ENCODE data around the gene NAB1. TPM values are rescaled to one million over a fixed set of nuclear protein-coding genes. Genes with fewer than 3 reads are reported as not detected.
A peak's percentile ranks its signal among the peaks of the same experiment; 100 is the strongest.

The NAB1 gene
- total RNA-seq, 1 donor from 2014 or later: 12.2 TPM

GRCh38 chr2:190714958-190715357, 66.1 kb downstream of the NAB1 start:
- no peak overlapping the region for H3K4me3 Mint-ChIP-seq (ENCODE audit: unreplicated experiment)
- no peaks in the 10 kb centered on the region for H3K9me3 Mint-ChIP-seq (ENCODE audit: unreplicated experiment)

GRCh38 chr2:190716176-190716807, 67.4 kb downstream of the NAB1 start:
- Mint-ChIP-seq H3K4me1 (ENCODE audit: low read depth, unreplicated experiment) (peaks cover 18% of the 10 kb centered on the region), H3K27me3 (ENCODE audit: unreplicated experiment) (no peaks in the 10 kb centered on the region), H3K4me3 (ENCODE audit: unreplicated experiment) (no peak overlapping the region), H3K9me3 (ENCODE audit: unreplicated experiment) (no peaks in the 10 kb centered on the region), H3K27ac (ENCODE audit: unreplicated experiment) (no peak overlapping the region), H3K36me3 (ENCODE audit: unreplicated experiment) (no peaks in the 10 kb centered on the region)
- TF ChIP-seq CTCF (IDR thresholded peaks at IDR 0.05; ENCODE audit: partially characterized antibody, unreplicated experiment): no peak
- no peak for DNase-seq

More at GRCh38 chr2:190714958-190715357, 66.1 kb downstream of the NAB1 start:
- Mint-ChIP-seq H3K4me1 (ENCODE audit: low read depth, unreplicated experiment) (peaks cover 18% of the 10 kb centered on the region), H3K27ac (ENCODE audit: unreplicated experiment) (no peak overlapping the region), H3K27me3 (ENCODE audit: unreplicated experiment) (no peaks in the 10 kb centered on the region), H3K36me3 (ENCODE audit: unreplicated experiment) (no peaks in the 10 kb centered on the region)
- TF ChIP-seq CTCF (IDR thresholded peaks at IDR 0.05; ENCODE audit: partially characterized antibody, unreplicated experiment): no peak
- DNase-seq: no peak

GRCh38 chr2:190717306-190717705, 68.4 kb downstream of the NAB1 start:
- Mint-ChIP-seq H3K4me1 (ENCODE audit: low read depth, unreplicated experiment) (peaks cover 18% of the 10 kb centered on the region), H3K27me3 (ENCODE audit: unreplicated experiment) (no peaks in the 10 kb centered on the region), H3K36me3 (ENCODE audit: unreplicated experiment) (no peaks in the 10 kb centered on the region), H3K27ac (ENCODE audit: unreplicated experiment) (peak overlapping the region; percentile 14), H3K4me3 (ENCODE audit: unreplicated experiment) (no peak overlapping the region), H3K9me3 (ENCODE audit: unreplicated experiment) (no peaks in the 10 kb centered on the region)
- no peak for DNase-seq
- TF ChIP-seq CTCF (IDR thresholded peaks at IDR 0.05; ENCODE audit: partially characterized antibody, unreplicated experiment): no peak

- no peak for DNase-seq
- peak overlapping the region; percentile 14 for H3K27ac Mint-ChIP-seq (ENCODE audit: unreplicated experiment)
- H3K36me3 Mint-ChIP-seq (ENCODE audit: unreplicated experiment): no peaks in the 10 kb centered on the region
- H3K27me3 Mint-ChIP-seq (ENCODE audit: unreplicated experiment): no peaks in the 10 kb centered on the region
- peaks cover 18% of the 10 kb centered on the region for H3K4me1 Mint-ChIP-seq (ENCODE audit: low read depth, unreplicated experiment)
- no peak overlapping the region for H3K4me3 Mint-ChIP-seq (ENCODE audit: unreplicated experiment)
- no peak for TF ChIP-seq CTCF (IDR thresholded peaks at IDR 0.05; ENCODE audit: partially characterized antibody, unreplicated experiment)
- H3K9me3 Mint-ChIP-seq (ENCODE audit: unreplicated experiment): no peaks in the 10 kb centered on the region
Observed at GRCh38 chr2:190717764-190718651, 69.1 kb downstream of the NAB1 start.
